Stimulated activated CD4-positive, alpha-beta T cell treated with anti-CD3 and anti-CD28 coated beads, TNF-alpha, amount 100 ng/mL, for 24 hours (primary cell): Measurements from ENCODE around the gene CLCN6.

Experiments used
- DNase-seq, 3 experiments: peaks; one replicate each; pipeline ENCODE4 v3.0.0-alpha.2; 2020; ENCODE audit warnings: low read depth in 3 of 3

CLCN6 gene

GRCh38 chr1:11780380-11781147, 25.4 kb upstream of the CLCN6 start:
- DNase-seq: no peak

GRCh38 chr1:11781297-11781696, 24.7 kb upstream of the CLCN6 start:
- no peak for DNase-seq

- no peak for DNase-seq
Measured at GRCh38 chr1:11782127-11782708, 23.8 kb upstream of the CLCN6 start.

GRCh38 chr1:11783556-11783955, 22.4 kb upstream of the CLCN6 start:
- no peak for DNase-seq

GRCh38 chr1:11784256-11784992, 21.6 kb upstream of the CLCN6 start:
- DNase-seq: no peak

- peak in 1 of 3 experiments; percentile 24 for DNase-seq
Measured at GRCh38 chr1:11784993-11785769, 20.8 kb upstream of the CLCN6 start.

- DNase-seq: no peak
Measured at GRCh38 chr1:11786168-11786567, 19.8 kb upstream of the CLCN6 start.

GRCh38 chr1:11787251-11787803, 18.7 kb upstream of the CLCN6 start:
- no peak for DNase-seq

- no peak for DNase-seq
Measured at GRCh38 chr1:11787804-11788436, 18.1 kb upstream of the CLCN6 start.

GRCh38 chr1:11788549-11789053, 17.4 kb upstream of the CLCN6 start:
- DNase-seq: no peak

- DNase-seq: no peak
Measured at GRCh38 chr1:11789126-11790067, 16.6 kb upstream of the CLCN6 start.

- DNase-seq: no peak
Measured at GRCh38 chr1:11790101-11790879, 15.7 kb upstream of the CLCN6 start.

GRCh38 chr1:11790880-11791715, 14.9 kb upstream of the CLCN6 start:
- DNase-seq: no peak

- DNase-seq: no peak
Measured at GRCh38 chr1:11792106-11792505, 13.9 kb upstream of the CLCN6 start.

GRCh38 chr1:11793819-11794218, 12.2 kb upstream of the CLCN6 start:
- DNase-seq: no peak

- no peak for DNase-seq
Measured at GRCh38 chr1:11794446-11795237, 11.3 kb upstream of the CLCN6 start.

- DNase-seq: no peak
Measured at GRCh38 chr1:11795238-11795890, 10.6 kb upstream of the CLCN6 start.
